Kidney tubule cell (primary cell): ENCODE measurements around the gene IL17C.
"Not testable (repeated sequence)": the region's sequence is repeated elsewhere in the genome, so short reads cannot be mapped to it uniquely, and the experiment has no call there.

Source experiments
- DNase-seq: peaks from one replicate; pipeline ENCODE4 v3.0.0-alpha.2; 2018; ENCODE audit warnings: low spot score

Gene IL17C, protein sequence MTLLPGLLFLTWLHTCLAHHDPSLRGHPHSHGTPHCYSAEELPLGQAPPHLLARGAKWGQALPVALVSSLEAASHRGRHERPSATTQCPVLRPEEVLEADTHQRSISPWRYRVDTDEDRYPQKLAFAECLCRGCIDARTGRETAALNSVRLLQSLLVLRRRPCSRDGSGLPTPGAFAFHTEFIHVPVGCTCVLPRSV

DNA sequence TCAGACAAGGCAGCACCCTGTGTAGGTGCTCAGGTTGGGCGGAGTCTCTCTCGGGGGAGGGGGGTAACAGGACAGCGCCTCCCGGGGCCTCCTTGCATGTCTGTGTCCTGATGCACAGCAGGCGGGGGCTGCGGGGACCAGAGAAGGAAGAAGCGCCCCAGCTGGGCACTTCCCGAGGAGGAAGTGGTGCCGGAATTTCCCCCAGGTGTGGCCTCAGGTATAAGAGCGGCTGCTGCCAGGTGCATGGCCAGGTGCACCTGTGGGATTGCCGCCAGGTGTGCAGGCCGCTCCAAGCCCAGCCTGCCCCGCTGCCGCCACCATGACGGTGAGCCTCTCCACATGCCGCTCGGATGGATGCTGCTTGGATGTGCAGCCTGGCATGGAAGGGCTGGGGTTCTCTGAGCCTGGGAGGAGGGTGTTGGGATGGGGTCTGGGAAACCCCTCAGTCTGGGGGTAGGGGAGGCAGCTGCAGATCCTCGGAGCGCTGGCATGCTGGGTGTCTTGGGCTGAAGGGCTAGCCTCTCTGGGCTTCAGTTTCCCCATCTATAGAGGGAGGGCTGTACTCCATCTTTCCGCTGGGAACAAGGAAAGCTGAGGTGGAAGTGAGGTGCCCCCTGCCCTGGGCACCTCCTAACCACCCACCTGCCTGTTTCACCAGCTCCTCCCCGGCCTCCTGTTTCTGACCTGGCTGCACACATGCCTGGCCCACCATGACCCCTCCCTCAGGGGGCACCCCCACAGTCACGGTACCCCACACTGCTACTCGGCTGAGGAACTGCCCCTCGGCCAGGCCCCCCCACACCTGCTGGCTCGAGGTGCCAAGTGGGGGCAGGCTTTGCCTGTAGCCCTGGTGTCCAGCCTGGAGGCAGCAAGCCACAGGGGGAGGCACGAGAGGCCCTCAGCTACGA is at the start of gene IL17C:
IL17C (plus strand) TSS at position 250 of the 908 bp plus-strand sequence; CDS start at position 320, 70 bp downstream.
- peak; percentile 45 for DNase-seq

GRCh38 chr16:88588754-88589153 is 49.6 kb upstream of the IL17C start:
- DNase-seq = no peak

DNA sequence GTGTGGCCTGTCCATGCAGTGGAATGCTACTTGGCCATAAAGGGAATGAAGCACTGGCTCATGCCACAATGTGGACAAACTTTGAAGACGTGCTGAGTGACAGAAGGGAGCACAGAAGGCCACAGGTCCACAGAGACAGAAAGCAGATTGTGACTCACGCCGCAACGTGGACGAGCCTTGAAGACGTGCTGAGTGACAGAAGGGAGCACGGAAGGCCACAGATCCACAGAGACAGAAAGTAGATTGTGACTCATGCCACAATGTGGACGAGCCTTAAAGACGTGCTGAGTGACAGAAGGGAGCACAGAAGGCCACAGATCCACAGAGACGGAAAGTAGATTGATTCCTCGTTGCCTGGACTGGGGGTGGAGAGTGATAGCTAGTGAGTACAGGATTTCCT is 48.9 kb upstream of the IL17C start:
- DNase-seq = no peak

GRCh38 chr16:88591577-88592021 is 46.8 kb upstream of the IL17C start:
- no peak for DNase-seq

- no peak for DNase-seq
These were observed 45.3 kb upstream of the IL17C start for GRCh38 chr16:88593061-88593460.

- DNase-seq = no peak
These were observed 44.9 kb upstream of the IL17C start for GRCh38 chr16:88593489-88593888.

DNA sequence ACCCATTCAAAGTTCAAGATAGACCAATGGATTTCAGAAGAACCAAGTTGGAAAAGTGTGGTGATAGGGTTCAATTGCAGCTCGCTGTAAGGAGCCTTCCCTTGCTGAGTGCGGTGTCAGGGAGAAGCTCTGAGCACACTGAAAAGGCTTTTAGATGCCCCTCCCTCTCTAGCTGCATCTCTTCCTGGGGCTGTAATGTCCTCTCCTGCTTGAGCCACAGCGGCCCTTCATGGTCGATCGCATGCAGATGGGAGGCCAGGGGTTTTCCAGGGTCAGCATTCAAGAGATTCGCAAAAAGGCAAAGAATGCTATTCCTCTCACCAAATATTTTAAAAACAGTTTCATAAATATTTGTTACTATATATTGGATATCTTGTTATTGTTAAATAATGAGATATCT is 44.5 kb upstream of the IL17C start:
- no peak for DNase-seq

- no peak for DNase-seq
These were observed 43.3 kb upstream of the IL17C start for GRCh38 chr16:88595101-88595500.

GRCh38 chr16:88595921-88596320 is 42.5 kb upstream of the IL17C start:
- no peak for DNase-seq

- DNase-seq = no peak
These were observed 41.9 kb upstream of the IL17C start for GRCh38 chr16:88596483-88596882.

- no peak for DNase-seq
These were observed 40.4 kb upstream of the IL17C start for GRCh38 chr16:88597856-88598491.

DNA sequence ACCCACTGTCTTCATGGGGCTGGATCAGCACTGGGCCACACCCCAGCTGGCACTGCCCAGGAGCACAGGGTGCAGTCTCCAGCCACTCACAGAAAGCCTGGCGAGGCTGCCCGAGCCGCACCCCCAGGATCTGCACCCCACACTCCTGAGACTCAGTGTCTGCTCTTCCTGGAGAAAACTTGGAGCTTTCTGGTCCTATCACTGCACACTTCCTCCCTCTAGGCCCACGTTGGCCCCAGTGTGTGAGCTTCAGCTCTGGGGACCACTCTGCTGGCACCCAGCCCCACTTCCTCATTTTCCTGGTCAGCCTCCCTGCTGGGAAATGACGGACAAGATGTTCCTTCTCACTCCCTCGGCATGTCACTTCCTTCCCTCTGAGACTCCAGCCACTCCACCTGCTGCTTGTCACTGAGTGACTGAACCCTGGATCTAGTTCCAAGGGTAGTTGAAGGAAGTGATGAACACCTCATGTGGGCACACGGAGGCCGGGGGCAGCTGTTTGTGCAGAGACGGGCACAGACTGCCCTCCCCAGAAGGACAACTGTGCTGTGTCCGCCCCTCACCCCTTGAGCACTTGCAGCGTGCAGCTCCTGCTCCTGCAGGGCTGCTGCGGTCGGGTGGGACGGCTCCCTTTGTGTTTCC is 39.2 kb upstream of the IL17C start:
- DNase-seq = no peak

GRCh38 chr16:88599825-88600538 is 38.4 kb upstream of the IL17C start:
- no peak for DNase-seq

DNA sequence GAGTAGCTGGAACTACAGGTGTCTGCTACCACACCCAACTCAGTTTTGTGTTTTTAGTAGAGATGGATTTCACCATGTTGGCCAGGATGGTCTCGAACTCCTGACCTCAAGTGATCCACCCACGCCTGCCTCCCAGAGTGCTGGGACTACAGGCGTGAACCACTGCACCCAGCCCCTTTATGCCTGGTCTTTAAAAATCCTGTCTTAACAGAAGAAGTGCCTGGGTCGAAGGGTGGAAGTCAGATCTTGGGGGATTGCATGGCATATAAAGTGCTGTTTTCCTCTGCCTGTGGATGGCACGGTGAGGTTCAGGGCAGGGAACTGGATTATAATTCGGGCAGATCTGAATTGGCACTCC is 37.9 kb upstream of the IL17C start:
- DNase-seq = no peak

GRCh38 chr16:88601313-88602036 is 36.9 kb upstream of the IL17C start:
- DNase-seq = no peak

DNA sequence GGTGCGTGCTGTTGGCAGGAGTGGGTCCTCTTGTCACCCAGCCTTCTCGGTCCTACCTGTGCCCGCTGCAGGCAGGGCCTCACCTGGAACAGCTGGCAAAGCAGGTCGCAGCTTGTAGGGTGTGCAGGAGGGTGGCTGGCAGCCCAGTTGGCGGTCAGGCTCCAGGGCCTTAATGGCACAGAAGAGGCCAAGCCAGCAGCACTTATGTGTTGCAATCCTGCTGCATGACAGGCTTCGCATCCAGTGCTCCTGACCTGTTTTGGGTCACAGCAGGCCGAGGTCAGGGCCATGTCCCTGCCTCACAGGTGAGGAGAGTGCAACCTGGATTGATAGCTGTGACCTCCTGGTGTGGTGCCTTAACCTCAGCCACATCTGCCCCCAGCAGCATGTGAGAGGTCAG is 36.3 kb upstream of the IL17C start:
- DNase-seq = no peak

DNA sequence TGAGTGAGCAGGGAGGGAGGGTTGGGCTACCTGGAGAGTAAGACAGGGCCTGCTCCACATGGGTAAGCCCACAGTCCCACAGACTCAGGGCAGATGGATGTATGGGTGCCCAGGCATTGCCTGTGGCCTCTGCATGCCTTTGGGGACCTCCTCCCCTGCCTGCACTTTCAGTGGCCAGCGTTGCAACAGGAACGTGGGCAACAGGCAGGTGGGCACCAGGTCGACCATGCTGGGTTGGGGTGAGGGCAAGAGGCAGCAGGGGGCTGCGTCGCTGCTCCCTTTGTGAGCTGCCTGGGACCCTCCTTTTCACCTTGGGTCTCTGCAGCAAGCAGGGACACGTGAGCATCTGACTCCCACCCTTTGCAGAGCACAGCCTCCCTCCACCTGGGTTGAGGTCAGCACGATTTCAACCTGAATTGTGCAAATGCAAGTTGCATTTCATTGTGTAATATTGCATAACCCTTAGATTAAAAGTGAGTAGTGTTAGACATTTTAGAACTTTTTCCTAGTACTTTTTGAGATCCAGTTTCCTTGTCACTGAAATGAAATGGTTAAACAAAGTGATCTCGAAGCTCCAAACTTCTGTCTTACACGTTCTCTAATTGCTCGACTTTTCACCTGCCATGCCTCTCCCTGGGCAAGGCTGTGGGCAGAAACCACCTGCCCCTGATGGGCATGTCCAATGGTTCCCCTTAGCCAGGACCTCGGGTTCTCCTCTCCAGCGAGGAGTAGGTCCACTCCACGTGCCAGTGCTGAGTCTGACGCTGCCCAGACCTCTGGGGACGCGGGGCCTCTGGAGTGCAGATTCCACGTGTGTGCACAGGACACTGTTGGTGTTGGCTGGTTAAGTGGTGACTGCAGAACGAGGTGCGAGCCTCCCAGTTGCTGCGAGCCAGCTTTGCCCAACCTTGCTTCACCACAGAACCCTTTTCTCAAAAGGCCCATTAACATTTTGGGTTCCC is 32.9 kb upstream of the IL17C start:
- no peak for DNase-seq

GRCh38 chr16:88606148-88606757 is 32.1 kb upstream of the IL17C start:
- no peak for DNase-seq

GRCh38 chr16:88608076-88608475 is 30.3 kb upstream of the IL17C start:
- no peak for DNase-seq

DNA sequence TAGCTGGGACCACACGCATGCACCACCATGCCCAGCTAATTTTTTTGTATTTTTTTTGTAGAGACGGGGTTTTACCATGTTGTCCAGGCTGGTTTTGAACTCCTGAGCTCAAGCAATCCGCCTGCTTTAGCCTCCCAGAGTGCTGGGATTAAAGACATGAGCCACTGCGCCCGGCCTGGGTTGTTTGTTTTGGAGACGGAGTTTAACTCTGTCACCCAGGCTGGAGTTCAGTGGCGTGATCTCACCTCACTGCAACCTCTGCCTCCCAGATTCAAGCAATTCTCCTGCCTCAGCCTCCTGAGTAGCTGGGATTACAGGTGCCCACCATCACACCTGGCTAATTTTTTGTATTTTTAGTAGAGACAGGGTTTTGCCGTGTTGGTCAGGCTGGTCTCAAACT is 28.9 kb upstream of the IL17C start:
- DNase-seq = not testable (repeated sequence)
